NCI-H2107 treated with DMSO at 0.1 percent for 48 hours (cell line): ENCODE results near the gene CNGB1.

Experiments
- DNase-seq: peaks from one replicate; lab custom pipeline; 2025; ENCODE audit not compliant: unreplicated experiment; lab: John Stamatoyannopoulos, UW

CNGB1 gene

GRCh38 chr16:57834936-57835335 lies 136.0 kb downstream of the CNGB1 start:
- DNase-seq, result no peak
